ENCODE measurements around the gene A2ML1. TPM values are rescaled to one million over a fixed set of nuclear protein-coding genes. Genes with fewer than 3 reads are reported as not detected.
"Not testable (repeated sequence)": the region's sequence is repeated elsewhere in the genome, so short reads cannot be mapped to it uniquely, and the experiment has no call there.

The A2ML1 gene
- total RNA-seq, 2 donors from 2014 or later: not detected

- Histone ChIP-seq H3K4me1 (peaks cover 7% of the 10 kb centered on the region), H3K27me3 (no peaks in the 10 kb centered on the region), H3K9me3 (no peaks in the 10 kb centered on the region), H3K27ac (no peak overlapping the region), H3K36me3 (replicated peaks in 1 of 2; ENCODE audit: insufficient read depth in 1 of 2, low read depth in 2 of 2) (no peaks in the 10 kb centered on the region), H3K4me3 (no peak overlapping the region)
- DNase-seq: no peak
- TF ChIP-seq POLR2A (IDR thresholded peaks at IDR 0.05): no peak
- TF ChIP-seq CTCF (IDR thresholded peaks at IDR 0.05): no peak
- no peak for ATAC-seq
- WGBS, 2 donors: 36 to 42% methylated on average over 2 of the region's 2 CpGs
- intact Hi-C loops (cut with DNase I): no loop called here
Observed at GRCh38 chr12:8781381-8782127, 40.9 kb upstream of the A2ML1 start.

GRCh38 chr12:8784290-8784888 lies 38.0 kb upstream of the A2ML1 start:
- no peaks in the 10 kb centered on the region for H3K36me3 ChIP-seq (replicated peaks in 1 of 2; ENCODE audit: insufficient read depth in 1 of 2, low read depth in 2 of 2)
- no peak for DNase-seq
- H3K4me1 ChIP-seq: peaks cover 7% of the 10 kb centered on the region
- no peak for ATAC-seq
- H3K9me3 ChIP-seq: no peaks in the 10 kb centered on the region
- H3K27me3 ChIP-seq: no peaks in the 10 kb centered on the region
- H3K4me3 ChIP-seq: no peak overlapping the region
- no peak overlapping the region for H3K27ac ChIP-seq
- TF ChIP-seq CTCF (IDR thresholded peaks at IDR 0.05): no peak
- no peak for TF ChIP-seq POLR2A (IDR thresholded peaks at IDR 0.05)
- intact Hi-C loops (cut with DNase I): no loop called here

GRCh38 chr12:8785499-8785898 lies 36.9 kb upstream of the A2ML1 start:
- DNase-seq: no peak
- TF ChIP-seq CTCF (IDR thresholded peaks at IDR 0.05): no peak
- TF ChIP-seq POLR2A (IDR thresholded peaks at IDR 0.05): no peak
- H3K9me3 ChIP-seq: no peaks in the 10 kb centered on the region
- no peak overlapping the region for H3K27ac ChIP-seq
- ATAC-seq: no peak
- no peak overlapping the region for H3K4me3 ChIP-seq
- H3K4me1 ChIP-seq: peaks cover 7% of the 10 kb centered on the region
- H3K36me3 ChIP-seq (replicated peaks in 1 of 2; ENCODE audit: insufficient read depth in 1 of 2, low read depth in 2 of 2): no peaks in the 10 kb centered on the region
- WGBS, 2 donors: 83 to 94% methylated on average over 3 to 4 of the region's 4 CpGs
- intact Hi-C loops (cut with DNase I): no loop called here
- no peaks in the 10 kb centered on the region for H3K27me3 ChIP-seq

- H3K27me3 ChIP-seq; intact Hi-C loops (cut with DNase I); ATAC-seq; H3K4me1 ChIP-seq; DNase-seq; H3K36me3 ChIP-seq (replicated peaks in 1 of 2; ENCODE audit: insufficient read depth in 1 of 2, low read depth in 2 of 2); H3K4me3 ChIP-seq; H3K9me3 ChIP-seq; H3K27ac ChIP-seq: not testable (repeated sequence)
- WGBS, 2 donors: 95 to 100% methylated on average over 2 to 13 of the region's 28 CpGs
Observed at GRCh38 chr12:8787206-8787605, 35.2 kb upstream of the A2ML1 start.

- H3K4me1 ChIP-seq; H3K9me3 ChIP-seq; ATAC-seq; DNase-seq; H3K27me3 ChIP-seq; H3K36me3 ChIP-seq (replicated peaks in 1 of 2; ENCODE audit: insufficient read depth in 1 of 2, low read depth in 2 of 2); H3K4me3 ChIP-seq; H3K27ac ChIP-seq; intact Hi-C loops (cut with DNase I): not testable (repeated sequence)
- 67 to 71% methylated on average over 1 to 4 of the region's 13 CpGs for WGBS, 2 donors
Observed at GRCh38 chr12:8788706-8789105, 33.7 kb upstream of the A2ML1 start.

- H3K36me3 ChIP-seq (replicated peaks in 1 of 2; ENCODE audit: insufficient read depth in 1 of 2, low read depth in 2 of 2); H3K9me3 ChIP-seq; ATAC-seq; H3K27me3 ChIP-seq; H3K4me3 ChIP-seq; H3K27ac ChIP-seq; intact Hi-C loops (cut with DNase I); H3K4me1 ChIP-seq; DNase-seq: not testable (repeated sequence)
- 82 to 89% methylated on average over 12 of the region's 13 CpGs for WGBS, 2 donors
Observed at GRCh38 chr12:8789341-8790013, 32.9 kb upstream of the A2ML1 start.

- H3K27ac ChIP-seq; ATAC-seq; H3K27me3 ChIP-seq; H3K9me3 ChIP-seq; DNase-seq; intact Hi-C loops (cut with DNase I); H3K36me3 ChIP-seq (replicated peaks in 1 of 2; ENCODE audit: insufficient read depth in 1 of 2, low read depth in 2 of 2); H3K4me1 ChIP-seq; H3K4me3 ChIP-seq: not testable (repeated sequence)
- 93% methylated on average over 4 of the region's 4 CpGs; no CpG with 5 or more reads in 1 of the 2 donors for WGBS, 2 donors
Observed at GRCh38 chr12:8793226-8793625, 29.2 kb upstream of the A2ML1 start.

GRCh38 chr12:8794611-8795010 lies 27.8 kb upstream of the A2ML1 start:
- H3K4me3 ChIP-seq; ATAC-seq; H3K9me3 ChIP-seq; DNase-seq; intact Hi-C loops (cut with DNase I); H3K27ac ChIP-seq; H3K36me3 ChIP-seq (replicated peaks in 1 of 2; ENCODE audit: insufficient read depth in 1 of 2, low read depth in 2 of 2); H3K27me3 ChIP-seq; H3K4me1 ChIP-seq: not testable (repeated sequence)
- 60 to 100% methylated on average over 1 to 4 of the region's 21 CpGs for WGBS, 2 donors

All from body of pancreas (tissue), 4 donors.